GM12892 (cell line): ENCODE results near the gene MUC3A.
"Not testable (repeated sequence)": the region's sequence is repeated elsewhere in the genome, so short reads cannot be mapped to it uniquely, and the experiment has no call there.

ENCODE experiments used
- DNase-seq: peaks from one replicate; pipeline ENCODE4 v3.0.0; 2011; ENCODE audit not compliant: insufficient read length
- FAIRE-seq: peaks from 2 replicates; lab custom pipeline; 2011; peaks lifted over from hg19 to GRCh38; lab: Jason Lieb, UNC
- POLR2A ChIP-seq: IDR thresholded peaks from 2 replicates; pipeline ENCODE4 v1.6.1; 2011; ENCODE audit warnings: low read depth, low read length, control low read depth
- POLR2AphosphoS5 ChIP-seq: IDR thresholded peaks from 2 replicates; pipeline ENCODE4 v1.6.1; 2011; ENCODE audit warnings: low read depth, low read length, control low read depth
- TAF1 ChIP-seq: IDR thresholded peaks from 2 replicates; pipeline ENCODE4 v1.6.1; 2011; ENCODE audit warnings: low read depth, mild to moderate bottlenecking, control low read depth, low read length, borderline replicate concordance

MUC3A gene

GRCh38 chr7:100929808-100930174, 19.5 kb upstream of the MUC3A start:
- FAIRE-seq (no peak), DNase-seq (no peak)
- TF ChIP-seq POLR2A, result no peak
- TF ChIP-seq TAF1, result no peak
- no peak for TF ChIP-seq POLR2AphosphoS5

GRCh38 chr7:100933734-100934133, 15.6 kb upstream of the MUC3A start:
- TF ChIP-seq POLR2AphosphoS5 (no peak), POLR2A (no peak), TAF1 (no peak)
- DNase-seq (no peak), FAIRE-seq (no peak)

- FAIRE-seq, result not testable (repeated sequence)
Measured at GRCh38 chr7:100935381-100935780, 14.0 kb upstream of the MUC3A start.

GRCh38 chr7:100936167-100936566, 13.2 kb upstream of the MUC3A start:
- not testable (repeated sequence) for FAIRE-seq, DNase-seq

More at GRCh38 chr7:100935381-100935780, 14.0 kb upstream of the MUC3A start:
- not testable (repeated sequence) for DNase-seq

- FAIRE-seq (no peak), DNase-seq (no peak)
- TF ChIP-seq TAF1 (no peak), POLR2AphosphoS5 (no peak), POLR2A (no peak)
Measured at GRCh38 chr7:100942045-100942774, 7.1 kb upstream of the MUC3A start.

- TF ChIP-seq POLR2AphosphoS5 (no peak), TAF1 (no peak), POLR2A (no peak)
- DNase-seq (no peak), FAIRE-seq (no peak)
Measured at GRCh38 chr7:100943693-100944092, 5.6 kb upstream of the MUC3A start.

GRCh38 chr7:100944138-100944537, 5.2 kb upstream of the MUC3A start:
- TF ChIP-seq POLR2AphosphoS5, result no peak
- no peak for TF ChIP-seq POLR2A
- TF ChIP-seq TAF1, result no peak
- FAIRE-seq, result no peak

GRCh38 chr7:100946111-100946510, 3.2 kb upstream of the MUC3A start:
- DNase-seq (no peak), FAIRE-seq (no peak)
- no peak for TF ChIP-seq TAF1
- TF ChIP-seq POLR2AphosphoS5, result no peak
- TF ChIP-seq POLR2A, result no peak

More at GRCh38 chr7:100944138-100944537, 5.2 kb upstream of the MUC3A start:
- no peak for DNase-seq

GRCh38 chr7:100946766-100947365, 2.5 kb upstream of the MUC3A start:
- TF ChIP-seq TAF1, result no peak
- no peak for TF ChIP-seq POLR2AphosphoS5
- TF ChIP-seq POLR2A, result no peak
- DNase-seq, result no peak
- FAIRE-seq, result no peak

GRCh38 chr7:100947792-100948191, 1.5 kb upstream of the MUC3A start:
- FAIRE-seq, result no peak
- TF ChIP-seq TAF1 (no peak), POLR2AphosphoS5 (no peak), POLR2A (no peak)
- no peak for DNase-seq

- TF ChIP-seq POLR2AphosphoS5, result no peak
- TF ChIP-seq TAF1, result no peak
- no peak for TF ChIP-seq POLR2A
- DNase-seq (no peak), FAIRE-seq (no peak)
Measured at GRCh38 chr7:100949933-100950443, 654 bp downstream of the MUC3A start.

- TF ChIP-seq POLR2AphosphoS5 (no peak), TAF1 (no peak), POLR2A (no peak)
- no peak for DNase-seq
- FAIRE-seq, result no peak
Measured at GRCh38 chr7:100951172-100951571, 1.8 kb downstream of the MUC3A start.
